Mononuclear cell (primary cell): Measurements from ENCODE around the gene VSIG4. TPM values are rescaled to one million over a fixed set of nuclear protein-coding genes. Genes with fewer than 3 reads are reported as not detected.

Experiments used
- H3K27me3 ChIP-seq: 2 replicates; pipeline ENCODE4 v1.6.0; 2011; ENCODE audit warnings: low read length, control low read depth; ENCODE audit not compliant: insufficient read depth
- H3K4me1 ChIP-seq: 2 replicates; pipeline ENCODE4 v1.5.1; 2011; ENCODE audit warnings: mild to moderate bottlenecking, low read length, control low read depth; ENCODE audit not compliant: insufficient read depth
- H3K4me3 ChIP-seq: 2 replicates; pipeline ENCODE4 v1.5.1; 2011; ENCODE audit warnings: mild to moderate bottlenecking, low read length, moderate library complexity
- H3K9me3 ChIP-seq: 2 replicates; pipeline ENCODE4 v1.5.1; 2011; ENCODE audit warnings: low read depth, mild to moderate bottlenecking, control low read depth, low read length
- total RNA-seq: library from RNA; depleted of rRNA; stranded (reverse); fragments of >200 nt; gene quantifications from one replicate; pipeline ENCODE4 v1.2.3, GENCODE V29; 2012

The VSIG4 gene
- total RNA-seq, 1 donor, result 1.6 TPM

- Histone ChIP-seq H3K4me1 (peaks cover 88% of the 10 kb centered on the region), H3K4me3 (no peak overlapping the region)
Observed at GRCh38 chrX:66004928-66005829, 34.7 kb downstream of the VSIG4 start.

GRCh38 chrX:66002824-66003680 is 36.8 kb downstream of the VSIG4 start:
- no peaks in the 10 kb centered on the region for H3K27me3 ChIP-seq
- no peaks in the 10 kb centered on the region for H3K9me3 ChIP-seq
- H3K4me3 ChIP-seq, result no peak overlapping the region
- H3K4me1 ChIP-seq, result peaks cover 96% of the 10 kb centered on the region

More at GRCh38 chrX:66004928-66005829, 34.7 kb downstream of the VSIG4 start:
- Histone ChIP-seq H3K9me3 (no peaks in the 10 kb centered on the region), H3K27me3 (no peaks in the 10 kb centered on the region)

- Histone ChIP-seq H3K9me3 (no peaks in the 10 kb centered on the region), H3K27me3 (no peaks in the 10 kb centered on the region), H3K4me1 (peaks cover 98% of the 10 kb centered on the region), H3K4me3 (no peak overlapping the region)
Observed at GRCh38 chrX:66001596-66001995, 38.3 kb downstream of the VSIG4 start.

GRCh38 chrX:66000628-66001272 is 39.1 kb downstream of the VSIG4 start:
- Histone ChIP-seq H3K27me3 (no peaks in the 10 kb centered on the region), H3K9me3 (no peaks in the 10 kb centered on the region), H3K4me3 (no peak overlapping the region), H3K4me1 (peaks cover 100% of the 10 kb centered on the region)

GRCh38 chrX:66000178-66000577 is 39.7 kb downstream of the VSIG4 start:
- Histone ChIP-seq H3K4me3 (no peak overlapping the region), H3K27me3 (no peaks in the 10 kb centered on the region), H3K4me1 (peaks cover 100% of the 10 kb centered on the region), H3K9me3 (no peaks in the 10 kb centered on the region)

GRCh38 chrX:65999563-66000148 is 40.2 kb downstream of the VSIG4 start:
- no peak overlapping the region for H3K4me3 ChIP-seq

GRCh38 chrX:65999029-65999562 is 40.8 kb downstream of the VSIG4 start:
- Histone ChIP-seq H3K4me3 (no peak overlapping the region), H3K9me3 (no peaks in the 10 kb centered on the region), H3K4me1 (peaks cover 100% of the 10 kb centered on the region), H3K27me3 (no peaks in the 10 kb centered on the region)

More at GRCh38 chrX:65999563-66000148, 40.2 kb downstream of the VSIG4 start:
- H3K4me1 ChIP-seq, result peaks cover 100% of the 10 kb centered on the region
- H3K27me3 ChIP-seq, result no peaks in the 10 kb centered on the region
- no peaks in the 10 kb centered on the region for H3K9me3 ChIP-seq

GRCh38 chrX:65997978-65998717 is 41.7 kb downstream of the VSIG4 start:
- Histone ChIP-seq H3K9me3 (no peaks in the 10 kb centered on the region), H3K27me3 (no peaks in the 10 kb centered on the region), H3K4me1 (peaks cover 93% of the 10 kb centered on the region), H3K4me3 (no peak overlapping the region)

- Histone ChIP-seq H3K9me3 (no peaks in the 10 kb centered on the region), H3K4me1 (peaks cover 65% of the 10 kb centered on the region), H3K4me3 (no peak overlapping the region), H3K27me3 (no peaks in the 10 kb centered on the region)
Observed at GRCh38 chrX:65994519-65995506, 45.1 kb downstream of the VSIG4 start.

- Histone ChIP-seq H3K4me3 (no peak overlapping the region), H3K9me3 (no peaks in the 10 kb centered on the region), H3K4me1 (peaks cover 57% of the 10 kb centered on the region), H3K27me3 (no peaks in the 10 kb centered on the region)
Observed at GRCh38 chrX:65993915-65994460, 45.9 kb downstream of the VSIG4 start.

- Histone ChIP-seq H3K4me1 (peaks cover 52% of the 10 kb centered on the region), H3K4me3 (no peak overlapping the region), H3K9me3 (no peaks in the 10 kb centered on the region), H3K27me3 (no peaks in the 10 kb centered on the region)
Observed at GRCh38 chrX:65993332-65993731, 46.5 kb downstream of the VSIG4 start.

- H3K27me3 ChIP-seq, result no peaks in the 10 kb centered on the region
- H3K4me3 ChIP-seq, result no peak overlapping the region
- H3K9me3 ChIP-seq, result no peaks in the 10 kb centered on the region
- peaks cover 52% of the 10 kb centered on the region for H3K4me1 ChIP-seq
Observed at GRCh38 chrX:65990702-65991101, 49.2 kb downstream of the VSIG4 start.

- Histone ChIP-seq H3K4me1 (peaks cover 35% of the 10 kb centered on the region), H3K9me3 (no peaks in the 10 kb centered on the region), H3K4me3 (no peak overlapping the region), H3K27me3 (no peaks in the 10 kb centered on the region)
Observed at GRCh38 chrX:65987811-65988210, 52.1 kb downstream of the VSIG4 start.
